Stimulated activated naive CD8-positive, alpha-beta T cell treated with anti-CD3 and anti-CD28 coated beads, Interleukin-15, Interleukin-2, amounts not matched to agents 100 ng/mL and 50 ng/mL, for 24 hours (primary cell): ENCODE data around the gene LRRC55.

Experiments
- H3K27ac Mint-ChIP-seq: one replicate; pipeline ENCODE4 v1.8.0; 2021; ENCODE audit warnings: mild to moderate bottlenecking, mixed read lengths
- H3K27me3 Mint-ChIP-seq: one replicate; pipeline ENCODE4 v1.8.0; 2021; ENCODE audit warnings: mixed read lengths
- H3K36me3 Mint-ChIP-seq: one replicate; pipeline ENCODE4 v1.8.0; 2021; ENCODE audit warnings: low read depth, mixed read lengths
- H3K4me1 Mint-ChIP-seq: one replicate; pipeline ENCODE4 v1.8.0; 2021; ENCODE audit warnings: low read depth, mixed read lengths
- H3K4me3 Mint-ChIP-seq: one replicate; pipeline ENCODE4 v1.8.0; 2021; ENCODE audit warnings: mild to moderate bottlenecking, mixed read lengths
- H3K9me3 Mint-ChIP-seq: one replicate; pipeline ENCODE4 v1.8.0; 2021; ENCODE audit warnings: mixed read lengths

The LRRC55 gene

GRCh38 chr11:57175478-57175877, 6.3 kb upstream of the LRRC55 start:
- Mint-ChIP-seq H3K27me3 (peaks cover 42% of the 10 kb centered on the region), H3K4me1 (no peaks in the 10 kb centered on the region)

GRCh38 chr11:57178334-57178733, 3.4 kb upstream of the LRRC55 start:
- Mint-ChIP-seq H3K4me3 (no peak overlapping the region), H3K27me3 (peaks cover 54% of the 10 kb centered on the region), H3K4me1 (no peaks in the 10 kb centered on the region), H3K27ac (no peak overlapping the region), H3K9me3 (peaks cover 4% of the 10 kb centered on the region), H3K36me3 (no peaks in the 10 kb centered on the region)

More at GRCh38 chr11:57175478-57175877, 6.3 kb upstream of the LRRC55 start:
- Mint-ChIP-seq H3K36me3 (no peaks in the 10 kb centered on the region), H3K27ac (no peak overlapping the region), H3K9me3 (peaks cover 4% of the 10 kb centered on the region), H3K4me3 (no peak overlapping the region)

GRCh38 chr11:57179681-57180080, 2.1 kb upstream of the LRRC55 start:
- Mint-ChIP-seq H3K36me3 (no peaks in the 10 kb centered on the region), H3K27ac (no peak overlapping the region), H3K27me3 (peaks cover 50% of the 10 kb centered on the region), H3K4me1 (no peaks in the 10 kb centered on the region), H3K4me3 (no peak overlapping the region), H3K9me3 (peaks cover 4% of the 10 kb centered on the region)

GRCh38 chr11:57180081-57180561, 1.6 kb upstream of the LRRC55 start:
- no peaks in the 10 kb centered on the region for H3K4me1 Mint-ChIP-seq
- H3K9me3 Mint-ChIP-seq = peaks cover 2% of the 10 kb centered on the region
- peaks cover 50% of the 10 kb centered on the region for H3K27me3 Mint-ChIP-seq

GRCh38 chr11:57180964-57181363, 789 bp upstream of the LRRC55 start:
- H3K36me3 Mint-ChIP-seq = no peaks in the 10 kb centered on the region

More at GRCh38 chr11:57180081-57180561, 1.6 kb upstream of the LRRC55 start:
- Mint-ChIP-seq H3K36me3 (no peaks in the 10 kb centered on the region), H3K4me3 (no peak overlapping the region), H3K27ac (no peak overlapping the region)

GRCh38 chr11:57182896-57183295, 1.1 kb downstream of the LRRC55 start:
- Mint-ChIP-seq H3K27ac (no peak overlapping the region), H3K4me1 (no peaks in the 10 kb centered on the region), H3K9me3 (no peaks in the 10 kb centered on the region), H3K27me3 (peaks cover 34% of the 10 kb centered on the region), H3K36me3 (no peaks in the 10 kb centered on the region), H3K4me3 (no peak overlapping the region)

More at GRCh38 chr11:57180964-57181363, 789 bp upstream of the LRRC55 start:
- peaks cover 46% of the 10 kb centered on the region for H3K27me3 Mint-ChIP-seq
- H3K27ac Mint-ChIP-seq = no peak overlapping the region
- no peaks in the 10 kb centered on the region for H3K9me3 Mint-ChIP-seq
- H3K4me3 Mint-ChIP-seq = no peak overlapping the region
- no peaks in the 10 kb centered on the region for H3K4me1 Mint-ChIP-seq

- no peak overlapping the region for H3K4me3 Mint-ChIP-seq
- peaks cover 21% of the 10 kb centered on the region for H3K27me3 Mint-ChIP-seq
- H3K36me3 Mint-ChIP-seq = no peaks in the 10 kb centered on the region
- H3K27ac Mint-ChIP-seq = no peak overlapping the region
- no peaks in the 10 kb centered on the region for H3K9me3 Mint-ChIP-seq
- no peaks in the 10 kb centered on the region for H3K4me1 Mint-ChIP-seq
Observed at GRCh38 chr11:57190548-57190947, 8.8 kb downstream of the LRRC55 start.

- H3K9me3 Mint-ChIP-seq = no peaks in the 10 kb centered on the region
- peaks cover 21% of the 10 kb centered on the region for H3K27me3 Mint-ChIP-seq
- H3K4me1 Mint-ChIP-seq = no peaks in the 10 kb centered on the region
- H3K27ac Mint-ChIP-seq = no peak overlapping the region
- no peak overlapping the region for H3K4me3 Mint-ChIP-seq
- no peaks in the 10 kb centered on the region for H3K36me3 Mint-ChIP-seq
Observed at GRCh38 chr11:57191311-57192219, 9.8 kb downstream of the LRRC55 start.

GRCh38 chr11:57192316-57192715, 10.6 kb downstream of the LRRC55 start:
- no peaks in the 10 kb centered on the region for H3K4me1 Mint-ChIP-seq
- H3K4me3 Mint-ChIP-seq = no peak overlapping the region
- H3K27me3 Mint-ChIP-seq = peaks cover 21% of the 10 kb centered on the region
- H3K36me3 Mint-ChIP-seq = no peaks in the 10 kb centered on the region
- H3K27ac Mint-ChIP-seq = no peak overlapping the region
- H3K9me3 Mint-ChIP-seq = no peaks in the 10 kb centered on the region

- Mint-ChIP-seq H3K4me1 (no peaks in the 10 kb centered on the region), H3K9me3 (no peaks in the 10 kb centered on the region), H3K4me3 (no peak overlapping the region), H3K36me3 (no peaks in the 10 kb centered on the region), H3K27me3 (peaks cover 14% of the 10 kb centered on the region), H3K27ac (no peak overlapping the region)
Observed at GRCh38 chr11:57196596-57196995, 14.8 kb downstream of the LRRC55 start.

GRCh38 chr11:57197762-57198161, 16.0 kb downstream of the LRRC55 start:
- Mint-ChIP-seq H3K27me3 (peaks cover 14% of the 10 kb centered on the region), H3K9me3 (no peaks in the 10 kb centered on the region), H3K4me1 (no peaks in the 10 kb centered on the region), H3K4me3 (no peak overlapping the region), H3K27ac (no peak overlapping the region), H3K36me3 (no peaks in the 10 kb centered on the region)

GRCh38 chr11:57199330-57199729, 17.6 kb downstream of the LRRC55 start:
- no peaks in the 10 kb centered on the region for H3K9me3 Mint-ChIP-seq
- no peak overlapping the region for H3K27ac Mint-ChIP-seq
- no peaks in the 10 kb centered on the region for H3K4me1 Mint-ChIP-seq
- H3K36me3 Mint-ChIP-seq = no peaks in the 10 kb centered on the region
- H3K27me3 Mint-ChIP-seq = peaks cover 7% of the 10 kb centered on the region
- no peak overlapping the region for H3K4me3 Mint-ChIP-seq

GRCh38 chr11:57200917-57201316, 19.2 kb downstream of the LRRC55 start:
- Mint-ChIP-seq H3K27me3 (no peaks in the 10 kb centered on the region), H3K4me1 (no peaks in the 10 kb centered on the region), H3K9me3 (no peaks in the 10 kb centered on the region), H3K27ac (no peak overlapping the region), H3K4me3 (no peak overlapping the region), H3K36me3 (no peaks in the 10 kb centered on the region)

GRCh38 chr11:57202281-57202680, 20.5 kb downstream of the LRRC55 start:
- no peak overlapping the region for H3K4me3 Mint-ChIP-seq
- no peaks in the 10 kb centered on the region for H3K9me3 Mint-ChIP-seq
- H3K36me3 Mint-ChIP-seq = no peaks in the 10 kb centered on the region
- H3K27ac Mint-ChIP-seq = no peak overlapping the region
- no peaks in the 10 kb centered on the region for H3K4me1 Mint-ChIP-seq
- H3K27me3 Mint-ChIP-seq = peaks cover 5% of the 10 kb centered on the region

GRCh38 chr11:57203359-57203758, 21.6 kb downstream of the LRRC55 start:
- H3K4me1 Mint-ChIP-seq = no peaks in the 10 kb centered on the region
- H3K4me3 Mint-ChIP-seq = no peak overlapping the region
- H3K27me3 Mint-ChIP-seq = peaks cover 5% of the 10 kb centered on the region
- H3K27ac Mint-ChIP-seq = no peak overlapping the region
- no peaks in the 10 kb centered on the region for H3K36me3 Mint-ChIP-seq
- no peaks in the 10 kb centered on the region for H3K9me3 Mint-ChIP-seq
